ENCODE results near the gene ARMC2. TPM values are rescaled to one million over a fixed set of nuclear protein-coding genes. Genes with fewer than 3 reads are reported as not detected.

The ARMC2 gene
- total RNA-seq, 1 experiment from 2014 or later = 1.1 TPM

- Histone ChIP-seq H4K20me1 (ENCODE audit: low read length) (no peaks in the 10 kb centered on the region), H3K4me2 (ENCODE audit: low read length) (no peak overlapping the region), H3K4me3 (ENCODE audit: low read length) (no peak overlapping the region), H3K79me2 (ENCODE audit: low read length) (no peaks in the 10 kb centered on the region), H3K9me2 (replicated peaks; ENCODE audit: low read length) (no peaks in the 10 kb centered on the region), H2AFZ (ENCODE audit: low read length) (no peak overlapping the region), H3F3A (ENCODE audit: low read length, unreplicated experiment) (no peaks in the 10 kb centered on the region), H3K9me3 (ENCODE audit: low read length) (no peaks in the 10 kb centered on the region), H3K4me1 (ENCODE audit: insufficient read depth, low read length) (peaks cover 12% of the 10 kb centered on the region), H3K27ac (ENCODE audit: low read length) (no peak overlapping the region), H3K9ac (ENCODE audit: low read length) (no peak overlapping the region), H3K36me3 (ENCODE audit: low read depth, low read length) (no peaks in the 10 kb centered on the region), H3K27me3 (ENCODE audit: low read length) (no peaks in the 10 kb centered on the region)
- BruUV-seq (replicated peaks) = no TSS peak
- ATAC-seq (no peak), DNase-seq (no peak)
- intact Hi-C loops (cut with micrococcal nuclease) = no loop called here
- POLR2A ChIA-PET (ENCODE audit: unreplicated experiment) = no interaction called here
- CTCF ChIA-PET = no interaction called here
- no peak for TF ChIP-seq EZH2phosphoT487 (IDR thresholded peaks at IDR 0.05; ENCODE audit: borderline replicate concordance, low read length)
- TF ChIP-seq EZH2 (IDR thresholded peaks at IDR 0.05; ENCODE audit: low read length, unreplicated experiment) = no peak
- TF ChIP-seq, protein P1, sequence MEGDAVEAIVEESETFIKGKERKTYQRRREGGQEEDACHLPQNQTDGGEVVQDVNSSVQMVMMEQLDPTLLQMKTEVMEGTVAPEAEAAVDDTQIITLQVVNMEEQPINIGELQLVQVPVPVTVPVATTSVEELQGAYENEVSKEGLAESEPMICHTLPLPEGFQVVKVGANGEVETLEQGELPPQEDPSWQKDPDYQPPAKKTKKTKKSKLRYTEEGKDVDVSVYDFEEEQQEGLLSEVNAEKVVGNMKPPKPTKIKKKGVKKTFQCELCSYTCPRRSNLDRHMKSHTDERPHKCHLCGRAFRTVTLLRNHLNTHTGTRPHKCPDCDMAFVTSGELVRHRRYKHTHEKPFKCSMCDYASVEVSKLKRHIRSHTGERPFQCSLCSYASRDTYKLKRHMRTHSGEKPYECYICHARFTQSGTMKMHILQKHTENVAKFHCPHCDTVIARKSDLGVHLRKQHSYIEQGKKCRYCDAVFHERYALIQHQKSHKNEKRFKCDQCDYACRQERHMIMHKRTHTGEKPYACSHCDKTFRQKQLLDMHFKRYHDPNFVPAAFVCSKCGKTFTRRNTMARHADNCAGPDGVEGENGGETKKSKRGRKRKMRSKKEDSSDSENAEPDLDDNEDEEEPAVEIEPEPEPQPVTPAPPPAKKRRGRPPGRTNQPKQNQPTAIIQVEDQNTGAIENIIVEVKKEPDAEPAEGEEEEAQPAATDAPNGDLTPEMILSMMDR (conservative IDR thresholded peaks at IDR 0.05; ENCODE audit: low read depth, low read length) = no peak
These were observed 96.8 kb downstream of the ARMC2 start for GRCh38 chr6:108944707-108945680.

DNA sequence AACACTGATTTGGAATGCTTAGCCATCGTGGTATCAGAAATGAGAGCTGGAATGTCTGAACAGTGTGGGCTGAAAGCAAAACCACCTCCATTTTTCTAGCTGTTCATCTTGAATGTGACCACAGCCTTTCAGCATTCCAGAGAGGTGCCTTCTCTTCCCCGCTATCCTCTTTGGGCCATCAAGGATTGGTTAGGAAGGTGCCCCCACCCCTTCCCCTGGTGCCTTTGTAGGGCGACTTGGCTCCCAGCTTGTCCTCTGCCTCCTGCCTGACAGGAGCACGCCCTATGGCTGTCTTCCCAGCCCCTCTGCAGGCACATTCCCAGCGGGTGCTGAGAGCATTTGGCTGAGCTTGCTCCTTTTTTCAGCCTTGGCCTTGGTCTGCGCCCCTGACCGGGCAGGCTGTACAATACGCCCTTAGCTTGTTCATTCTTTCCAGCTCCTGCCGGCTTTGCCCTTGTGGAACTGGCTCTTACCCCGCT, 97.5 kb downstream of the ARMC2 start:
- Histone ChIP-seq H3K36me3 (ENCODE audit: low read depth, low read length) (no peaks in the 10 kb centered on the region), H3K9me3 (ENCODE audit: low read length) (no peaks in the 10 kb centered on the region), H3K9me2 (replicated peaks; ENCODE audit: low read length) (no peaks in the 10 kb centered on the region), H3K4me2 (ENCODE audit: low read length) (no peak overlapping the region), H3K27ac (ENCODE audit: low read length) (no peak overlapping the region), H2AFZ (ENCODE audit: low read length) (no peak overlapping the region), H3K27me3 (ENCODE audit: low read length) (no peaks in the 10 kb centered on the region), H3K9ac (ENCODE audit: low read length) (no peak overlapping the region), H3K79me2 (ENCODE audit: low read length) (no peaks in the 10 kb centered on the region), H4K20me1 (ENCODE audit: low read length) (no peaks in the 10 kb centered on the region), H3K4me3 (ENCODE audit: low read length) (no peak overlapping the region), H3K4me1 (ENCODE audit: insufficient read depth, low read length) (peaks cover 12% of the 10 kb centered on the region), H3F3A (ENCODE audit: low read length, unreplicated experiment) (no peaks in the 10 kb centered on the region)
- ChIA-PET POLR2A (ENCODE audit: unreplicated experiment) (interaction anchor here (0.6 kb wide), 1 partner anchor 20 kb away, joined by 3 read pairs; no protein-coding TSS in a partner anchor), CTCF (no interaction called here)
- BruUV-seq (replicated peaks) = no TSS peak
- TF ChIP-seq, protein P1 (conservative IDR thresholded peaks at IDR 0.05; ENCODE audit: low read depth, low read length) = no peak
- no peak for TF ChIP-seq EZH2 (IDR thresholded peaks at IDR 0.05; ENCODE audit: low read length, unreplicated experiment)
- intact Hi-C loops (cut with micrococcal nuclease) = no loop called here
- no peak for DNase-seq
- ATAC-seq = no peak

DNA sequence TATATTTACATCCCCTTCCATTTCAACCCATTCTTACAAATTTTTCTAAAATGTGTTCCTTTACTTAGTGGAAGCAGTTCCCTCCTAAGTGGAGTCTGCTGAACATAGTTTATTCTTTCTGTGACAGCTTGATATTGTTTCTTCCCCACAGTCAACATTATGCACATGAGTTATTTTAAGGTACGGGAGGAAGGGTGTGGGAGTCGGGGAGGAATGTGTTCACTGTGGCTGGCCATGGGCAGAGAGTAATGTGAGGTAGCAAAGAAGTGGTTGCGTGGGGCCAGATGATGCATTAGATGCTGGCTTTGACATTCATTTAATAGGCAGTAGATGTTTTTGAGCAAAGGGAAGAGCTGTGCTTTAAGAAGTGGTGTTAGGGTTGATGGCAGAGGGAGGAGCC, 98.5 kb downstream of the ARMC2 start:
- BruUV-seq (replicated peaks) = no TSS peak
- H4K20me1 ChIP-seq (ENCODE audit: low read length) = no peaks in the 10 kb centered on the region
- no peak for ATAC-seq
- H3K4me3 ChIP-seq (ENCODE audit: low read length) = no peak overlapping the region
- H2AFZ ChIP-seq (ENCODE audit: low read length) = no peak overlapping the region
- no peak overlapping the region; the same call in 1 of the 2 replicates for H3K27ac ChIP-seq (ENCODE audit: low read length)
- DNase-seq = no peak
- no peaks in the 10 kb centered on the region for H3K36me3 ChIP-seq (ENCODE audit: low read depth, low read length)
- H3K4me2 ChIP-seq (ENCODE audit: low read length) = peak overlapping the region; percentile 22; the same call in 1 of the 2 replicates
- intact Hi-C loops (cut with micrococcal nuclease) = no loop called here
- no peak overlapping the region for H3K9ac ChIP-seq (ENCODE audit: low read length)
- H3K4me1 ChIP-seq (ENCODE audit: insufficient read depth, low read length) = peaks cover 12% of the 10 kb centered on the region
- H3K9me3 ChIP-seq (ENCODE audit: low read length) = no peaks in the 10 kb centered on the region
- ChIA-PET POLR2A (ENCODE audit: unreplicated experiment) (no interaction called here), CTCF (no interaction called here)
- no peaks in the 10 kb centered on the region for H3K9me2 ChIP-seq (replicated peaks; ENCODE audit: low read length)
- no peaks in the 10 kb centered on the region for H3F3A ChIP-seq (ENCODE audit: low read length, unreplicated experiment)
- no peaks in the 10 kb centered on the region for H3K27me3 ChIP-seq (ENCODE audit: low read length)
- TF ChIP-seq EZH2phosphoT487 (IDR thresholded peaks at IDR 0.05; ENCODE audit: borderline replicate concordance, low read length) (no peak), EZH2 (IDR thresholded peaks at IDR 0.05; ENCODE audit: low read length, unreplicated experiment) (no peak)
- TF ChIP-seq, protein P1 (conservative IDR thresholded peaks at IDR 0.05; ENCODE audit: low read depth, low read length) = no peak
- H3K79me2 ChIP-seq (ENCODE audit: low read length) = no peaks in the 10 kb centered on the region
